ENCODE measurements around the gene SIN3A. TPM values are rescaled to one million over a fixed set of nuclear protein-coding genes. Genes with fewer than 3 reads are reported as not detected.
"Not testable (repeated sequence)": the region's sequence is repeated elsewhere in the genome, so short reads cannot be mapped to it uniquely, and the experiment has no call there.

The SIN3A gene
- total and polyA plus RNA-seq, 2 experiments from 2014 or later: 19.2 to 41.1 TPM

- H3K4me1 ChIP-seq (ENCODE audit: low read depth): no peaks in the 10 kb centered on the region
- DNase-seq (ENCODE audit: low read depth in 1 of 2, low spot score in 1 of 2): no peak
- no peaks in the 10 kb centered on the region for H3K27me3 ChIP-seq
- no peak overlapping the region for H3K4me3 ChIP-seq
- no peak for TF ChIP-seq CTCF (IDR thresholded peaks at IDR 0.05; ENCODE audit: low read depth, low read length)
- H3K27ac ChIP-seq: no peak overlapping the region
- H3K36me3 ChIP-seq: no peaks in the 10 kb centered on the region
- H3K9me3 ChIP-seq (ENCODE audit: low read depth): no peaks in the 10 kb centered on the region
Observed at GRCh38 chr15:75339531-75340240, 111.8 kb downstream of the SIN3A start.

- no peak for TF ChIP-seq CTCF (IDR thresholded peaks at IDR 0.05; ENCODE audit: low read depth, low read length)
- no peak overlapping the region for H3K27ac ChIP-seq
Observed at GRCh38 chr15:75338661-75339240, 112.7 kb downstream of the SIN3A start.

GRCh38 chr15:75335705-75336355 is 115.7 kb downstream of the SIN3A start, which contains the start of gene COMMD4:
TSS of gene COMMD4 (plus strand) at chr15:75336063. CDS start at chr15:75336090, 27 bp downstream.
- H3K27ac ChIP-seq: peak within 1 kb of the TSS; percentile 49
- no peaks in the 10 kb centered on the region for H3K4me1 ChIP-seq (ENCODE audit: low read depth)
- no peaks in the 10 kb centered on the region for H3K27me3 ChIP-seq
- no peaks in the 10 kb centered on the region for H3K9me3 ChIP-seq (ENCODE audit: low read depth)
- H3K4me3 ChIP-seq: peak within 1 kb of the TSS; percentile 88
- no peak for TF ChIP-seq CTCF (IDR thresholded peaks at IDR 0.05; ENCODE audit: low read depth, low read length)
- no peaks in the 10 kb centered on the region for H3K36me3 ChIP-seq
- peak; percentile 96 to 97 for DNase-seq (ENCODE audit: low read depth in 1 of 2, low spot score in 1 of 2)

More at GRCh38 chr15:75338661-75339240, 112.7 kb downstream of the SIN3A start:
- Histone ChIP-seq H3K27me3 (no peaks in the 10 kb centered on the region), H3K4me1 (ENCODE audit: low read depth) (no peaks in the 10 kb centered on the region), H3K9me3 (ENCODE audit: low read depth) (no peaks in the 10 kb centered on the region), H3K36me3 (no peaks in the 10 kb centered on the region), H3K4me3 (no peak overlapping the region)
- no peak for DNase-seq (ENCODE audit: low read depth in 1 of 2, low spot score in 1 of 2)

GRCh38 chr15:75335313-75335704 is 116.2 kb downstream of the SIN3A start:
- no peaks in the 10 kb centered on the region for H3K9me3 ChIP-seq (ENCODE audit: low read depth)
- DNase-seq (ENCODE audit: low read depth in 1 of 2, low spot score in 1 of 2): no peak
- no peaks in the 10 kb centered on the region for H3K27me3 ChIP-seq
- H3K4me3 ChIP-seq: peak overlapping the region; percentile 88
- H3K27ac ChIP-seq: no peak overlapping the region
- no peaks in the 10 kb centered on the region for H3K36me3 ChIP-seq
- no peak for TF ChIP-seq CTCF (IDR thresholded peaks at IDR 0.05; ENCODE audit: low read depth, low read length)
- H3K4me1 ChIP-seq (ENCODE audit: low read depth): no peaks in the 10 kb centered on the region

GRCh38 chr15:75333654-75334419 is 117.7 kb downstream of the SIN3A start:
- not testable (repeated sequence) for H3K27me3 ChIP-seq; H3K36me3 ChIP-seq; H3K4me1 ChIP-seq (ENCODE audit: low read depth); DNase-seq (ENCODE audit: low read depth in 1 of 2, low spot score in 1 of 2); H3K4me3 ChIP-seq; H3K27ac ChIP-seq; H3K9me3 ChIP-seq (ENCODE audit: low read depth)

GRCh38 chr15:75332093-75332492 is 119.4 kb downstream of the SIN3A start:
- not testable (repeated sequence) for H3K27ac ChIP-seq

More at GRCh38 chr15:75332093-75332492, 119.4 kb downstream of the SIN3A start:
- H3K4me3 ChIP-seq; H3K36me3 ChIP-seq; DNase-seq (ENCODE audit: low read depth in 1 of 2, low spot score in 1 of 2); H3K9me3 ChIP-seq (ENCODE audit: low read depth); H3K27me3 ChIP-seq; H3K4me1 ChIP-seq (ENCODE audit: low read depth): not testable (repeated sequence)
